GM18909 (cell line): ENCODE measurements around the gene PRKCZ.
A peak's percentile ranks its signal among the peaks of the same experiment; 100 is the strongest.

Experiments used
- ATAC-seq: cut with Tn5 transposase; IDR thresholded peaks from one replicate; pipeline ENCODE4 v1.9.1; 2021; ENCODE audit warnings: mild to moderate bottlenecking; ENCODE audit not compliant: unreplicated experiment, poor library complexity

The PRKCZ gene

GRCh38 chr1:2215329-2215728, 165.1 kb downstream of the PRKCZ start:
- ATAC-seq, result no peak

GRCh38 chr1:2215909-2216766, 165.9 kb downstream of the PRKCZ start:
- ATAC-seq, result no peak

- ATAC-seq, result no peak
These were observed 166.5 kb downstream of the PRKCZ start for GRCh38 chr1:2216767-2217058.

GRCh38 chr1:2221271-2221670, 171.1 kb downstream of the PRKCZ start:
- no peak for ATAC-seq

- no peak for ATAC-seq
These were observed 174.0 kb downstream of the PRKCZ start for GRCh38 chr1:2224170-2224584.

- ATAC-seq, result no peak
These were observed 174.6 kb downstream of the PRKCZ start for GRCh38 chr1:2224631-2225428.

GRCh38 chr1:2226525-2227345, 176.5 kb downstream of the PRKCZ start:
- ATAC-seq, result no peak

- ATAC-seq, result peak; percentile 90
These were observed 177.3 kb downstream of the PRKCZ start for GRCh38 chr1:2227346-2228156.

- ATAC-seq, result no peak
These were observed 178.0 kb downstream of the PRKCZ start, which contains the start of gene SKI for GRCh38 chr1:2228157-2228594. Gene SKI (plus strand): TSS chr1:2228319. CDS start chr1:2228767, 448 bp downstream.

GRCh38 chr1:2228694-2229036, 178.5 kb downstream of the PRKCZ start:
- no peak for ATAC-seq

GRCh38 chr1:2229037-2229864, 179.0 kb downstream of the PRKCZ start:
- no peak for ATAC-seq

GRCh38 chr1:2229911-2230731, 179.9 kb downstream of the PRKCZ start:
- ATAC-seq, result no peak

- no peak for ATAC-seq
These were observed 180.7 kb downstream of the PRKCZ start for GRCh38 chr1:2230781-2231531.

- no peak for ATAC-seq
These were observed 181.5 kb downstream of the PRKCZ start for GRCh38 chr1:2231532-2232254.

GRCh38 chr1:2232255-2232915, 182.2 kb downstream of the PRKCZ start:
- no peak for ATAC-seq

GRCh38 chr1:2232916-2233438, 182.8 kb downstream of the PRKCZ start:
- ATAC-seq, result no peak
